KOPT-K1 (cell line): ENCODE measurements around the gene PARD3.

Experiments
- H3K27ac ChIP-seq: fragments of 200-600 bp; sonication (generic); 2 replicates; pipeline ENCODE4 v1.5.1; 2016; ENCODE audit warnings: antibody characterized with exemption, mild to moderate bottlenecking, low read depth, low read length; ENCODE audit not compliant: poor library complexity, severe bottlenecking
- H3K36me3 ChIP-seq: fragments of 200-600 bp; sonication (generic); 2 replicates; pipeline ENCODE4 v1.5.1; 2017; ENCODE audit warnings: antibody characterized with exemption, mild to moderate bottlenecking, low read length, moderate library complexity; ENCODE audit not compliant: insufficient read depth
- H3K9me3 ChIP-seq: fragments of 200-600 bp; sonication (generic); 2 replicates; pipeline ENCODE4 v1.5.1; 2017; ENCODE audit warnings: antibody characterized with exemption, low read length, mild to moderate bottlenecking; ENCODE audit not compliant: insufficient read depth, poor library complexity, severe bottlenecking

The PARD3 gene

GRCh38 chr10:34736976-34737771, 77.9 kb downstream of the PARD3 start:
- Histone ChIP-seq H3K27ac (peak overlapping the region; percentile 40), H3K9me3 (no peaks in the 10 kb centered on the region), H3K36me3 (no peaks in the 10 kb centered on the region)

- H3K36me3 ChIP-seq = no peaks in the 10 kb centered on the region
- no peaks in the 10 kb centered on the region for H3K9me3 ChIP-seq
- no peak overlapping the region for H3K27ac ChIP-seq
Observed at GRCh38 chr10:34734918-34735317, 80.2 kb downstream of the PARD3 start.

- no peak overlapping the region for H3K27ac ChIP-seq
- H3K36me3 ChIP-seq = no peaks in the 10 kb centered on the region
Observed at GRCh38 chr10:34732926-34733325, 82.2 kb downstream of the PARD3 start.

GRCh38 chr10:34731885-34732701, 83.0 kb downstream of the PARD3 start:
- H3K36me3 ChIP-seq = no peaks in the 10 kb centered on the region
- no peak overlapping the region for H3K27ac ChIP-seq
- no peaks in the 10 kb centered on the region for H3K9me3 ChIP-seq

More at GRCh38 chr10:34732926-34733325, 82.2 kb downstream of the PARD3 start:
- H3K9me3 ChIP-seq = no peaks in the 10 kb centered on the region

- Histone ChIP-seq H3K27ac (no peak overlapping the region), H3K36me3 (no peaks in the 10 kb centered on the region), H3K9me3 (no peaks in the 10 kb centered on the region)
Observed at GRCh38 chr10:34731213-34731612, 83.9 kb downstream of the PARD3 start.

GRCh38 chr10:34730726-34731125, 84.4 kb downstream of the PARD3 start:
- no peaks in the 10 kb centered on the region for H3K36me3 ChIP-seq
- no peaks in the 10 kb centered on the region for H3K9me3 ChIP-seq
- H3K27ac ChIP-seq = no peak overlapping the region

- Histone ChIP-seq H3K27ac (no peak overlapping the region), H3K9me3 (no peaks in the 10 kb centered on the region), H3K36me3 (no peaks in the 10 kb centered on the region)
Observed at GRCh38 chr10:34729619-34730018, 85.5 kb downstream of the PARD3 start.

GRCh38 chr10:34728361-34728760, 86.7 kb downstream of the PARD3 start:
- H3K36me3 ChIP-seq = no peaks in the 10 kb centered on the region
- no peaks in the 10 kb centered on the region for H3K9me3 ChIP-seq
- no peak overlapping the region for H3K27ac ChIP-seq

- H3K36me3 ChIP-seq = no peaks in the 10 kb centered on the region
- H3K27ac ChIP-seq = no peak overlapping the region
- H3K9me3 ChIP-seq = no peaks in the 10 kb centered on the region
Observed at GRCh38 chr10:34727595-34728033, 87.5 kb downstream of the PARD3 start.

GRCh38 chr10:34726862-34727261, 88.2 kb downstream of the PARD3 start:
- no peak overlapping the region for H3K27ac ChIP-seq
- H3K36me3 ChIP-seq = no peaks in the 10 kb centered on the region
- no peaks in the 10 kb centered on the region for H3K9me3 ChIP-seq

GRCh38 chr10:34723750-34724149, 91.3 kb downstream of the PARD3 start:
- Histone ChIP-seq H3K36me3 (no peaks in the 10 kb centered on the region), H3K27ac (no peak overlapping the region), H3K9me3 (no peaks in the 10 kb centered on the region)

- H3K36me3 ChIP-seq = no peaks in the 10 kb centered on the region
- H3K9me3 ChIP-seq = no peaks in the 10 kb centered on the region
- no peak overlapping the region for H3K27ac ChIP-seq
Observed at GRCh38 chr10:34722404-34722803, 92.7 kb downstream of the PARD3 start.

- H3K27ac ChIP-seq = no peak overlapping the region
- H3K36me3 ChIP-seq = no peaks in the 10 kb centered on the region
- H3K9me3 ChIP-seq = no peaks in the 10 kb centered on the region
Observed at GRCh38 chr10:34721208-34721840, 93.8 kb downstream of the PARD3 start.

GRCh38 chr10:34719746-34720145, 95.3 kb downstream of the PARD3 start:
- no peak overlapping the region for H3K27ac ChIP-seq
- no peaks in the 10 kb centered on the region for H3K9me3 ChIP-seq
- no peaks in the 10 kb centered on the region for H3K36me3 ChIP-seq

GRCh38 chr10:34719328-34719727, 95.8 kb downstream of the PARD3 start:
- Histone ChIP-seq H3K36me3 (no peaks in the 10 kb centered on the region), H3K9me3 (no peaks in the 10 kb centered on the region), H3K27ac (no peak overlapping the region)
